GM08714 (cell line): ENCODE data around the gene NOC3L.

Experiments used
- H3K4me3 ChIP-seq: fragments of 200-500 bp; sonication (Bioruptor generic); 2 replicates; pipeline ENCODE4 v1.5.1; 2014; ENCODE audit warnings: mild to moderate bottlenecking, low read length, inconsistent platforms
- ZNF274 ChIP-seq: IDR thresholded peaks from 2 replicates; pipeline ENCODE4 v1.6.1; 2012; ENCODE audit warnings: mild to moderate bottlenecking, low read depth, low read length

The NOC3L gene

DNA sequence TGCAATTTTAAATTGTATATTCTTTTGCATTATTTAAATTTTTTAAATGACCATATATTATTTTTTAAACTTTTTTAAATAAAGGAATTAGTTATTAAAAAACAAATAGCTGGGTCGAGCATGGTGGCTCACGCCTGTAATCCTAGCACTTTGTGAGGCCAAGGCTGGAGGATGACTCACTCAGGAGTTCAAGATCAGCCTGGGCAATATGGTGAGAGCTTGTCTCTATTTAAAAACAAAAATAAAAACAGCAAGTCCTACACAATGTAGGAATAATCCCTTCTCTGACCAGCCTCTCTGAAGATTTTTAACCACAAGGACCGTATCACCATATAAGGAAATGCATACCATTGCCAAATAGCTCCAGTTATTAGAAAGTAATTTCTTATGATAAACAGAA lies 19.6 kb downstream of the NOC3L start:
- no peak for TF ChIP-seq ZNF274
- no peak overlapping the region for H3K4me3 ChIP-seq

DNA sequence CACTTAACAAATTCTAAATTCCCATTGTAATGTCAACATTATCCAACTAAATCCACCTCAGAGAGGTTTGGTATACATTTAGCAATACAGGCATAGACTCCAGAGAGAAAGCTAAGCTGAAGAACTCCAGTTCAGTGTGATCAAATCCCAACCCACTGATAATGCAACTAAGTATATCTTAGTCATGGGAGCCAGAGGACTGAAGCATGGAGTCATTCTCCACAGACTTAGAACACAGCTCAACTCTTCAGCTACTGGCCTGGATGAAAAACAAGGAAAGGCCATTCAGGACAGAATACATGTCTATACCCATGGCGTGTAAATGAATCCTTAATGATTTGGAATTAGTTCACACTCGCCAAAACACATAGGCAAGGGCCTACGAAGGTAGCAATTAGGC lies 27.9 kb downstream of the NOC3L start:
- no peak overlapping the region for H3K4me3 ChIP-seq
- TF ChIP-seq ZNF274, result no peak

DNA sequence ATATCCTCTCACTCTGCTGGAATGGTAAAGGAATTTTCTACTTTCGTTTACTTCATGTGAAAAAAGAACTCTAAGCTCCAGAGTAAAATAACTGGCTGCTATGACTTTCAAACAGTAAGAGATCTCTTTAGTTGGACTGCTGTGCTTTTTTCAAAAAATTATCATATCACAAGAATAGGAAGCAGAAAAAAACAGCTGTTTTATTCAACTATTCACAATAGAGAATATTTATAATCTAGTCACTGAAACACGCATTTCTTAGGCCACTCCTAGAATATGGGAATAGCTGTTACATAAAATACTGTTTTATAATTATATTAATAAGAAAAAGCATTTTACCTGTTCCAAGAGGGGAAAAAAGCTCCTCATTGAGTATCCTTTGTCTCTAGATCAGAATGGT lies 29.7 kb downstream of the NOC3L start:
- no peak for TF ChIP-seq ZNF274

DNA sequence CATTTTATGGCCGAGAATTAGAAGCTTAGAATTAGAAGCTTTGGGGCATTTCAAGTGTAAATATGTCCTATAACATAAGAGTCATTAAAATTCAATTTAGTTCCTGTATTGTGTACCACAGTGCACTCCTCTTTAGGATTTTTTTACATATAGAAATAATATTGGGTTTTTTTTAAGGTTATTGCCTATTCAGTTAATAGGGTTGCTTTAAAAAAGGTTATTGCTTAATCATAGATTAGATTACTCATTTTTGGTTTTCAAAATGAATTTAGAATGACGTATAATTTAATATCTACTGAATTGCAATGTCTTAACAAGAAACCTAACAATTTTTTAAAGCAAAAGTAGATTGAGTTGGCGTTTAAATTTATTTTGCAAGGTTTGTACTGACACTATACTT lies 34.1 kb downstream of the NOC3L start:
- H3K4me3 ChIP-seq, result no peak overlapping the region
- no peak for TF ChIP-seq ZNF274

More for the DNA sequence above, 29.7 kb downstream of the NOC3L start:
- H3K4me3 ChIP-seq, result no peak overlapping the region

DNA sequence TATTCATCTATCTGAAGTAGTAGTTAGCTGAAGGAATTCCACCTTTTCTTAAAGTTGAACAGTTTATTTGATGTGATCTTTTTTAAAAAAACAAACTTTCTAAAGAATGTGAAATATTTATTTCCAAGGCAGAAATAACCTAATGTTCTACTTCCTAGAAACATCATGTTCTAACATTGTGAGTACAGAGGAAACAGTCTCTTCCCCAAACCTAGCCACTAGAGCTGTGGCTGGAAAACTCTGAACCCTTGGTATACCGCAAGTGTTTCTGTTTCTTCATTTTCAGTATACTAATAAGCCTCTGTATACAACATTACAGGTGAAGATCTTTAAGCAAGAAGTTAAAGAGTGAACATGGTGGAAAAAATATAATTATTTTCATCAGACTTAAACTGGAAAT lies 35.1 kb downstream of the NOC3L start:
- no peak overlapping the region for H3K4me3 ChIP-seq
- TF ChIP-seq ZNF274, result no peak

DNA sequence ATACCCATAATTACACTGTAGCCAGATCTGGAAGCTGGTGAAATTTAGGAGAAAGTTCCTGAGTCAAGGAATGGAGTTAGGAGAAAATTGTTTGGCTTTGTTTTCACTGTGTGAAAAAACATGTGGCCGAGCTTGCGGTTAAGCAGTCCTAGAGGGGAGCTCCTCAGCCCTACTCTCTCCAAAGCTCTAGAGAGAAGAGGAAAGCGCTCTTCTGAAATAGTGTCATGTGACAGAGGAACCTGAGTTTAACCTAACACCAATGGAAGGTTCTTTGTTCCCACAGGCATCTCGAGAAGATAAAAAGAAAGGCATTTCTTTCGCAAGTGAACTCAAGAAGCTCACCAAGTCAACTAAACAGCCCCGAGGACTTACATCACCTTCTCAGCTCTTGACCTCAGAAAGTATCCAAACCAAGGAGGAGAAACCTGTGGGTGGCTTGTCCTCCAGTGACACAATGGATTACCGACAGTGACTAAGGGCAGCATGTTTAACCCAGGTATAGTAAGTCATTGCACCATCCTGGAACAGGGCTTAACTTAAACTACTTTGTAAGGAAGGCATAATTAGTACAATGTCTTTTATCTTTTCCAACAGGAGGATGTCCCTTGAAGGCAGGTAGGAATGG lies 38.0 kb downstream of the NOC3L start:
- no peak overlapping the region for H3K4me3 ChIP-seq
- TF ChIP-seq ZNF274, result no peak

DNA sequence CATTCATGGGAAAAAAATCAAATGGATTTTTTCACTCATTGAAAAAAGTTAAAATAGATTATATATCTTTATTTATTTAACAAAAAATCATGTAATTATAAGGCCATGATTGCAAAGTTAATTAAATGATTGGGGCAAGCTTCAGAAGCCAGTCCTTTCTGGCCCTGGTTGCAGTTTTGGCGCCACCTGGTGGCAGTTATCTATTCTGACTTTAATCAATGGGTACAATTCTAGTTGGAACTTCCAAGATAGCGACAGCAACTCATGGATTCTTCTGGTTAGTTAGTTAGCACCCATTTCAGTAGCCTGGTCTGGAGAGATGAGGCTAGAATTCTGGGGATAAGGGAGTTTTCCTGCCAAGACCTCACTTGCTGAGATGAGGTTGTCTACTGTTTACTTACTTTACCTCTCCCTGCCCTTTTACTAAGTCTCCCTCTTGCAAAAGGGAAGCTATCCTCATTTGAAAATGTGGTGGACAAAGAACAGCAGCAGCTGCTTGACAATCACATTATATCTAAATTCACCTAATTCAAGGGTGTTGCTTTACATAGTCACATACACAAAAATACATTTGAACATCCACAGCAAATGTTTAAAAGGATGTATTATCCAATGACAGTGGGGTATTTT lies 42.3 kb downstream of the NOC3L start:
- no peak overlapping the region for H3K4me3 ChIP-seq
- no peak for TF ChIP-seq ZNF274

DNA sequence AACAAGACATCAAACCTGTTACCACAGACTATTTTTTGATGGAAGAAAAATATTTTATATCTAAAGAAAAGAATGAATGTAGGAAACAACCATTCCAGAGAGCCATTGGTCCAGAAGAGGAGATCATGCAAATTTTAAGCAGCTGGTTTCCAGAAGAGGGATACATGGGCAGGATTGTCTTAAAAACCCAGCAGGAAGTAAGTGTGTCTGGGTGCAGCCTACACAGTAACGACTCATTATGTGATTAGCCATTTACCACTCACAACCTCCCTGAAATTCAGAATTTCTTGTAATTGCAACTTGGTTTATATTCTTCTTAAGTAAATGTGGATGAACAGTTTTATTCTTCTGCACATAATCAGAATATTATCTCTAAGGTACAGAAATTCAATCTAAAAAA lies 46.2 kb downstream of the NOC3L start:
- TF ChIP-seq ZNF274, result no peak
- no peak overlapping the region for H3K4me3 ChIP-seq

DNA sequence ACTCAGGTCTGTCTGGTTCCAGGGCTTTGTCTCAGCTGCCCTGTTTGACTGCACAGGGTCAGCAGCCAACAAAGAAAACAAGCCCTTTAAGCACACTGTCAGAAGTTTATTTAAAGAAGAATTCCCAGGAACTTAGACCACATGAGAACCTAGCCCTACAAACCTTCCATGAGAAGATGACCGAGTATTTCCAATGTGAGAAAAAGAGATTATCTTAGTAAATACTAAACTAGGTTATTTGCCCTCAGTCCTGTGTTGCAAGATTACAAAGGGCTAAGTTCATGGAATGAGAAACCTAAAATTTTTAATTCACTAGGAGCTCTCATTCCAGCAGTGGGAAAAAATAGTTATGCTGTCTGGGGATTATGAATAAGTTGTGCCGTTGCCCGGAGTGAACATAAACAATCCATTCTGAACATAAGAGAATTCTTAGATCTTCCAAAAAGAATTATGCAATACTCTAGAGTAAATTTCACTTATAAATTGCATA lies 46.7 kb downstream of the NOC3L start:
- no peak overlapping the region for H3K4me3 ChIP-seq
- no peak for TF ChIP-seq ZNF274

DNA sequence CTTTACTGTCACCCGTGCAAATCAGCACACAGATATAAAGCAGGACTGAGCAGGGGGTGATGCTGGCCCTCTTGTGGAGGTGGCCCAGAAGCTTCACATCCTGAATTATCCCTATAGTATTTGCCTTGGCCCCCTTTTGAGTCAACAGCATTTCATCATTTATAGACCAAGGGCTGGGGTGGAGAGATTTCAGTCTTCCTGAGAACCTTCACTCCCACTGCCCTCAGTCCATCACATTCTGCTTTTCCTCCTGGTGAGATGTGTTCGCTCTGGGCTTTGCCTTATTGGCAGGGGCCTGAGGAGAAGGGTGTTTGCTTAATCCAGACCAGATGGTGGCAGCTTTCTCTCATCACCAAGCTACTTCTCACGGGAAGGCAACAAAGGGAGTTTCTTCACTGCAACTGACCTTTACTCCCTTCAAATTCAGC lies 47.7 kb downstream of the NOC3L start:
- TF ChIP-seq ZNF274, result no peak

DNA sequence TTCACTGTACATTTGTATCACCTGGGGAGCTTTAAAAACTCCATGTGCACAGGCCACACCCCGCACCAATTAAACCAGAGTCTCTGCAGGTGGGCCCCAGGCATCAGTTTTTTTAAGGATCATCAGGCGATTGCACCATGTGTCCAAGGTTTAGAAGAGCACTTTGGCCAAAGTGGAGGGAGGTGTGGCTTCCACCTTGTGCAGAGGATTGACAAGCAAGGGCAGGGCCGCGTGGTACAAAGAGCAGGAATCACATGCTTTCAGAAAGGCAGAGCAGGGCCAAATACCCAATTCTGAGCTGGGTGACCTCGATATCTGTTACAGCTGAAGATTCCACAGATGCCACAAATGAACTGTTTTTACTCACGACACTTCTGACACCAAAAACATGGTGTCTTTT lies 52.4 kb downstream of the NOC3L start:
- H3K4me3 ChIP-seq, result no peak overlapping the region
- TF ChIP-seq ZNF274, result no peak

More for the DNA sequence above, 47.7 kb downstream of the NOC3L start:
- no peak overlapping the region for H3K4me3 ChIP-seq

DNA sequence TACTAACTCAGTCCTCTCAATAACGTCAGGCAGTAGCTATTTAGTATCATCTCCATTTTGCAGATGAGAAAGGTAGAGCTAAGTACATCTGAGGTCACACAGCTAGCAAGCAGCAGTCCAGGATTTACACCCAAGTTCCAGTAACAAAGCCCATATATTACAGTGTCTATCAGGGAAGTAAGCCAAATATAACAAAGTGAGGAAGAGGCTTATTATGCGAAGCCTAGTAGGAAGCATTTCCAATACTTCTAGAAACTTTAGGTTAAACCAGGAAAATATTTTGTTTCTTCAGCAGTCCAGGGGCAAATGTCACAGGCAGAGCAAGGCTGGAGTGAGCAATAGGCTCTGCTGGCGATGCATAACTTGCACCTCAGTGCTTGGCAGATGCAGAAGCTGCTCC lies 53.9 kb downstream of the NOC3L start:
- no peak overlapping the region for H3K4me3 ChIP-seq
- TF ChIP-seq ZNF274, result no peak

DNA sequence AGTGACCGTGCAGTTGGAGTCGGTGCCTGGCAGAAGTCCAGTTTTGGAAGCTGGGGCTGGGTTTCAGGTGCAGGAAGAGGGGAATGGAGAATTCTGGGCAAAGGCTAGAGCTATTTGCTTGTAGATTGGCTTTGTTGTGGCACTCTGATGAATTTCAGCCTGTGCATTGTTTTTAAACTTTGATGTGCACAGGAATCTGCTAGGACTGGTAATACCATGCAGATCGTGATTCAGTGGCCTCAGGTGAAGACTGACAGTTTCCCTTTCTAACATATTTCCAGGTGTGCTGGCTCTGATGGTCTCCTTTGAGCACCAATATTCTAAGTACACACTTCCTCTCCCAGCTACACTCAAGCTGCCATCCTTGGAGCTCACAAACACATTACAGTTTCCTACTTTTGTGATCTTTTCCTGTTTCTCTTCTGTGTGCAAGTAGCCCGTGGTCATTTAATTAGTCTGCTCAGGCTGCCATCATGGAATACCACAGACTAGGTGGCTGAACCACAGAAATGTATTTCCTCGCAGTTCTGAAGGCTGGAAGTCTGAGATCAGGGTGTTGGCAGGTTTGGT lies 55.6 kb downstream of the NOC3L start:
- no peak overlapping the region for H3K4me3 ChIP-seq
- no peak for TF ChIP-seq ZNF274

DNA sequence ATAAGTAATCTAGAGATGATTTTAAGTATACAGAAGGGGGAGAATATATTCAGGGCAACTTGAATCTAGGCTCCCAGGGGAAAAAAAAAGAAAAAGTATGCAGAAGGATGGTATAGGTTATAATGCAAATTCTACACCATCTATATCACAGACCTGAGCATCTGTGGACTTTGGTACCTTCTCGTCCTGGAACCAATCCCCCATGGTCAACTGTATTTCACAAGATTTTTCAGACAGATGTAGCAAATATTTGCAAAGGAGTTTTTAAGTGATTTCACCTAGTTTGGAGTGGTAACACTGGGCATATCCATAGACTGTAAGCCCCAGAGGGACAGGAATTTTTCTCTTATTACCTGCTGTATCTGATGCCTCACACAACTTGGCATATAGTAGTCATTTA lies 58.8 kb downstream of the NOC3L start:
- no peak for TF ChIP-seq ZNF274
- no peak overlapping the region for H3K4me3 ChIP-seq

DNA sequence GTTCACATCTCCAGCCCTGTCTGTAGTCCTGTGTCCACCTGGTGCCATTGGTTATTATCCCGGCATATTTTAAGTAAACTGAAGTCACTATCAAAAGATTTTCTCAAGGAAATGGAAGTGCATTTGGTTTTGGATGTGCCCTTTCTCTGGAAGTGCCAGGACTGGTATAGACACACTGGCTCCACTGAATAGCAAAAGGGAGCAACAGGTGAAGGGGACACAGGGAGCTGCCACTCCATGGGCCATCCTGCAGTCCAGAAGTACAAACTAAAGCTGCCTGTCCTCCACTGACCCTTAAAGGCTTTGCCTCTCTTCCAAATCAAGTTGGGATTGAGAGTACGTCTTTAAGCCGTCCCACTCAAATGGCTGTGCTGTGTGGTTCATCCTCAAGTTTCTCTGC lies 62.7 kb downstream of the NOC3L start:
- TF ChIP-seq ZNF274, result no peak
- H3K4me3 ChIP-seq, result no peak overlapping the region
